CD4-positive, alpha-beta T cell treated with Interleukin-1 beta for 1 hour (primary cell): ENCODE measurements around the gene CHCHD6.

ENCODE experiments used
- DNase-seq, 2 donors: peaks; one replicate each; pipeline ENCODE4 v3.0.0-alpha.2; 2020 to 2022

CHCHD6 gene

GRCh38 chr3:126998728-126999127 is 294.7 kb downstream of the CHCHD6 start:
- no peak for DNase-seq

GRCh38 chr3:126999383-126999782 is 295.3 kb downstream of the CHCHD6 start:
- DNase-seq: no peak

- no peak for DNase-seq
These were observed 296.1 kb downstream of the CHCHD6 start for GRCh38 chr3:127000119-127000518.

- no peak for DNase-seq
These were observed 296.7 kb downstream of the CHCHD6 start for GRCh38 chr3:127000761-127001160.

GRCh38 chr3:127001486-127002194 is 297.6 kb downstream of the CHCHD6 start:
- DNase-seq: no peak

GRCh38 chr3:127002195-127003174 is 298.4 kb downstream of the CHCHD6 start:
- DNase-seq: no peak

GRCh38 chr3:127003175-127003555 is 299.1 kb downstream of the CHCHD6 start:
- no peak for DNase-seq

- DNase-seq: no peak
These were observed 299.7 kb downstream of the CHCHD6 start for GRCh38 chr3:127003601-127004280.

- DNase-seq: no peak
These were observed 300.8 kb downstream of the CHCHD6 start for GRCh38 chr3:127004641-127005397.

GRCh38 chr3:127005864-127006500 is 301.9 kb downstream of the CHCHD6 start:
- no peak for DNase-seq

- DNase-seq: no peak
These were observed 302.9 kb downstream of the CHCHD6 start for GRCh38 chr3:127006781-127007436.

GRCh38 chr3:127008236-127008635 is 304.2 kb downstream of the CHCHD6 start:
- no peak for DNase-seq

- DNase-seq: no peak
These were observed 305.5 kb downstream of the CHCHD6 start for GRCh38 chr3:127009531-127009930.
